Natural killer cell (primary cell): ENCODE measurements around the gene CBX5. TPM values are rescaled to one million over a fixed set of nuclear protein-coding genes. Genes with fewer than 3 reads are reported as not detected.
"Not testable (repeated sequence)": the region's sequence is repeated elsewhere in the genome, so short reads cannot be mapped to it uniquely, and the experiment has no call there.

Source experiments
- ATAC-seq, 3 donors: fragments of 150-1000 bp in 2 of 3; fragments of 200-7000 bp in 1 of 3; cut with Tn5 transposase; 1 replicate in 1 of 3; 2 replicates in 2 of 3; pipeline ENCODE4 v1.10.0; 2021; ENCODE audit warnings: mild to moderate bottlenecking in 2 of 3, moderate library complexity in 2 of 3
- DNase-seq, 2 donors: peaks; one replicate each; pipeline versions ENCODE4 v3.0.0 to v3.0.0-alpha.2; 2013 to 2021; ENCODE audit warnings: mixed read lengths in 1 of 2
- H3K27ac ChIP-seq: one replicate; pipeline ENCODE4 v1.5.1; 2013; ENCODE audit warnings: mild to moderate bottlenecking, low read length
- H3K27me3 ChIP-seq: one replicate; pipeline ENCODE4 v1.6.1; 2013; ENCODE audit warnings: low read length; ENCODE audit not compliant: control insufficient read depth, insufficient read depth
- H3K36me3 ChIP-seq: one replicate; pipeline ENCODE4 v1.6.1; 2013; ENCODE audit warnings: low read length; ENCODE audit not compliant: control insufficient read depth, insufficient read depth
- H3K4me1 ChIP-seq: one replicate; pipeline ENCODE4 v1.6.1; 2013; ENCODE audit warnings: low read length; ENCODE audit not compliant: control insufficient read depth, insufficient read depth
- H3K4me3 ChIP-seq: one replicate; pipeline ENCODE4 v1.5.1; 2013; ENCODE audit warnings: low read length
- H3K9me3 ChIP-seq: one replicate; pipeline ENCODE4 v1.6.1; 2013; ENCODE audit warnings: low read length; ENCODE audit not compliant: control insufficient read depth, insufficient read depth
- H3K27ac Mint-ChIP-seq, 2 donors: one replicate each; pipeline ENCODE4 v1.8.0; 2022; ENCODE audit warnings: mild to moderate bottlenecking in 2 of 2, mixed read lengths in 2 of 2, moderate library complexity in 1 of 2
- H3K27me3 Mint-ChIP-seq, 2 donors: one replicate each; pipeline ENCODE4 v1.8.0; 2022; ENCODE audit warnings: low read depth in 2 of 2, mixed read lengths in 2 of 2
- H3K36me3 Mint-ChIP-seq: one replicate; pipeline ENCODE4 v1.8.0; 2022; ENCODE audit warnings: mixed read lengths
- H3K4me1 Mint-ChIP-seq, 2 donors: one replicate each; pipeline ENCODE4 v1.8.0; 2022; ENCODE audit warnings: mixed read lengths in 2 of 2
- H3K4me3 Mint-ChIP-seq: one replicate; pipeline ENCODE4 v1.8.0; 2022; ENCODE audit warnings: mild to moderate bottlenecking, moderate library complexity, mixed read lengths
- H3K9me3 Mint-ChIP-seq, 2 donors: one replicate each; pipeline ENCODE4 v1.8.0; 2022; ENCODE audit warnings: mixed read lengths in 2 of 2
- CTCF ChIP-seq: fragments of 200-600 bp; IDR thresholded peaks from one replicate; pipeline ENCODE4 v1.8.0; 2022; ENCODE audit warnings: antibody characterized with exemption
- WGBS: methylation state at CpG from one replicate; pipeline ENCODE4 v1.1.7; 2013; ENCODE audit warnings: missing lambda C conversion rate; ENCODE audit not compliant: insufficient coverage; 5-methylcytosine and 5-hydroxymethylcytosine counted together
- intact Hi-C: fragments of 100-400 bp; cut with micrococcal nuclease; formaldehyde crosslinking; loops from one replicate; pipeline ENCODE4 v1.14.2; 2022
- total RNA-seq, 4 donors: library from RNA; stranded (reverse); fragments of 120-200 nt in 1 of 4; gene quantifications; one replicate each; pipeline versions ENCODE4 v1.2.3 to v1.2.4, GENCODE V29; 2013 to 2022

CBX5 gene
- total RNA-seq, 3 donors from 2014 or later (not counting 1 experiment from before 2014, with no cell fraction given) = 30.8 to 42.3 (median 36.5) TPM

GRCh38 chr12:54195080-54195736, 84.7 kb downstream of the CBX5 start:
- TF ChIP-seq CTCF = no peak
- H3K9me3 Mint-ChIP-seq = no peaks in the 10 kb centered on the region
- Histone ChIP-seq H3K9me3 (no peaks in the 10 kb centered on the region), H3K27ac (no peak overlapping the region), H3K4me3 (no peak overlapping the region), H3K36me3 (no peaks in the 10 kb centered on the region), H3K4me1 (peaks cover 17% of the 10 kb centered on the region), H3K27me3 (peaks cover 36% of the 10 kb centered on the region)
- H3K27ac Mint-ChIP-seq = peak overlapping the region in 1 of 2 donors; percentile 79
- H3K27me3 Mint-ChIP-seq = peaks cover 49 to 59% of the 10 kb centered on the region in 2 donors
- no peaks in the 10 kb centered on the region for H3K36me3 Mint-ChIP-seq
- DNase-seq (no peak), ATAC-seq (no peak)
- 40% methylated on average over 4 of the region's 4 CpGs for WGBS
- intact Hi-C loops = no loop called here
- H3K4me1 Mint-ChIP-seq = peaks cover 0 to 23% of the 10 kb centered on the region in 2 donors
- H3K4me3 Mint-ChIP-seq = no peak overlapping the region

GRCh38 chr12:54194611-54195010, 85.3 kb downstream of the CBX5 start:
- peaks cover 0 to 23% of the 10 kb centered on the region in 2 donors for H3K4me1 Mint-ChIP-seq
- ATAC-seq, H3K36me3 ChIP-seq, H3K36me3 Mint-ChIP-seq, H3K9me3 ChIP-seq, H3K27ac ChIP-seq, H3K4me3 ChIP-seq, DNase-seq, H3K27ac Mint-ChIP-seq, H3K9me3 Mint-ChIP-seq, intact Hi-C loops, H3K4me3 Mint-ChIP-seq: not testable (repeated sequence)
- WGBS = 81% methylated on average over 2 of the region's 2 CpGs
- H3K4me1 ChIP-seq = peaks cover 17% of the 10 kb centered on the region
- peaks cover 36% of the 10 kb centered on the region for H3K27me3 ChIP-seq
- H3K27me3 Mint-ChIP-seq = peaks cover 50 to 59% of the 10 kb centered on the region in 2 donors

GRCh38 chr12:54193434-54193833, 86.5 kb downstream of the CBX5 start:
- 79% methylated on average over 7 of the region's 7 CpGs for WGBS
- Histone ChIP-seq H3K36me3 (no peaks in the 10 kb centered on the region), H3K4me1 (peaks cover 23% of the 10 kb centered on the region), H3K4me3 (no peak overlapping the region), H3K27ac (no peak overlapping the region), H3K27me3 (peaks cover 30% of the 10 kb centered on the region), H3K9me3 (no peaks in the 10 kb centered on the region)
- Mint-ChIP-seq H3K27me3 (peaks cover 40 to 52% of the 10 kb centered on the region in 2 donors), H3K4me1 (peaks cover 6 to 32% of the 10 kb centered on the region in 2 donors), H3K9me3 (no peaks in the 10 kb centered on the region), H3K4me3 (no peak overlapping the region), H3K36me3 (no peaks in the 10 kb centered on the region), H3K27ac (no peak overlapping the region)
- ATAC-seq (no peak), DNase-seq (no peak)
- TF ChIP-seq CTCF = no peak
- intact Hi-C loops = no loop called here

GRCh38 chr12:54191550-54192022, 88.3 kb downstream of the CBX5 start:
- H3K9me3 ChIP-seq = no peaks in the 10 kb centered on the region
- Mint-ChIP-seq H3K4me1 (peaks cover 11 to 34% of the 10 kb centered on the region in 2 donors), H3K4me3 (no peak overlapping the region), H3K27me3 (peaks cover 28 to 39% of the 10 kb centered on the region in 2 donors), H3K9me3 (no peaks in the 10 kb centered on the region), H3K36me3 (no peaks in the 10 kb centered on the region), H3K27ac (no peak overlapping the region)
- ATAC-seq (peak; percentile 67 to 80 (median 70)), DNase-seq (peak; percentile 68 to 95)
- H3K27me3 ChIP-seq = peaks cover 30% of the 10 kb centered on the region
- no peaks in the 10 kb centered on the region for H3K36me3 ChIP-seq
- WGBS = 0% methylated on average over 14 of the region's 14 CpGs
- H3K27ac ChIP-seq = no peak overlapping the region
- no peak overlapping the region for H3K4me3 ChIP-seq
- peaks cover 29% of the 10 kb centered on the region for H3K4me1 ChIP-seq
- peak; percentile 75 for TF ChIP-seq CTCF
- intact Hi-C loops = loop anchor here (1.0 to 2.0 kb wide), 2 partner anchors 159 to 185 kb away; no protein-coding TSS in a partner anchor
